Fibroblast of lung (primary cell): Measurements from ENCODE around the gene EXOC5.

Source experiments
- EZH2 ChIP-seq: IDR thresholded peaks from 2 replicates; pipeline ENCODE4 v1.5.1; 2012; ENCODE audit warnings: low read length, control low read depth, mild to moderate bottlenecking; ENCODE audit errors: missing control alignments
- TF ChIP-seq, protein P1 (sequence below), 2 donors: IDR thresholded peaks in 1 of 2; conservative IDR thresholded peaks in 1 of 2; 1 replicate in 1 of 2; 2 replicates in 1 of 2; pipeline ENCODE4 v1.5.1; 2011 to 2012; ENCODE audit warnings: low read length in 2 of 2, control low read depth in 1 of 2, inconsistent platforms in 1 of 2, low read depth in 1 of 2, mild to moderate bottlenecking in 1 of 2

- TF ChIP-seq EZH2, result no peak
- TF ChIP-seq, protein P1, sequence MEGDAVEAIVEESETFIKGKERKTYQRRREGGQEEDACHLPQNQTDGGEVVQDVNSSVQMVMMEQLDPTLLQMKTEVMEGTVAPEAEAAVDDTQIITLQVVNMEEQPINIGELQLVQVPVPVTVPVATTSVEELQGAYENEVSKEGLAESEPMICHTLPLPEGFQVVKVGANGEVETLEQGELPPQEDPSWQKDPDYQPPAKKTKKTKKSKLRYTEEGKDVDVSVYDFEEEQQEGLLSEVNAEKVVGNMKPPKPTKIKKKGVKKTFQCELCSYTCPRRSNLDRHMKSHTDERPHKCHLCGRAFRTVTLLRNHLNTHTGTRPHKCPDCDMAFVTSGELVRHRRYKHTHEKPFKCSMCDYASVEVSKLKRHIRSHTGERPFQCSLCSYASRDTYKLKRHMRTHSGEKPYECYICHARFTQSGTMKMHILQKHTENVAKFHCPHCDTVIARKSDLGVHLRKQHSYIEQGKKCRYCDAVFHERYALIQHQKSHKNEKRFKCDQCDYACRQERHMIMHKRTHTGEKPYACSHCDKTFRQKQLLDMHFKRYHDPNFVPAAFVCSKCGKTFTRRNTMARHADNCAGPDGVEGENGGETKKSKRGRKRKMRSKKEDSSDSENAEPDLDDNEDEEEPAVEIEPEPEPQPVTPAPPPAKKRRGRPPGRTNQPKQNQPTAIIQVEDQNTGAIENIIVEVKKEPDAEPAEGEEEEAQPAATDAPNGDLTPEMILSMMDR (conservative IDR thresholded peaks at IDR 0.05 in 1 of 2, IDR thresholded peaks at IDR 0.05 in 1 of 2; ENCODE audit: low read depth in 1 of 2, low read length in 2 of 2), result no peak
Measured at GRCh38 chr14:57153286-57153685, 115.4 kb downstream of the EXOC5 start.
